Liver (tissue), 3 donors: ENCODE measurements around the gene PLEKHA7.
"Not testable (repeated sequence)": the region's sequence is repeated elsewhere in the genome, so short reads cannot be mapped to it uniquely, and the experiment has no call there.

ENCODE experiments used
- CTCF ChIP-seq: fragments of 150-350 bp; IDR thresholded peaks from 2 replicates; pipeline ENCODE4 v1.5.1; 2017; ENCODE audit warnings: improper control_type of control experiment, low read depth, low read length; ENCODE audit not compliant: missing input control
- JUND ChIP-seq, 2 donors: IDR thresholded peaks; 2 replicates each; pipeline ENCODE4 v1.6.1; 2016; ENCODE audit warnings: antibody characterized with exemption in 2 of 2
- MAX ChIP-seq: IDR thresholded peaks from 2 replicates; pipeline ENCODE4 v1.6.1; 2016; ENCODE audit warnings: antibody characterized with exemption
- SP1 ChIP-seq: IDR thresholded peaks from 2 replicates; pipeline ENCODE4 v1.6.1; 2018; ENCODE audit warnings: antibody characterized with exemption, mild to moderate bottlenecking
- donor health status: healthy.
- donor health status: healthy.

- TF ChIP-seq CTCF; JUND (IDR thresholded peaks at IDR 0.05); SP1; MAX: not testable (repeated sequence)
These were observed 149.8 kb downstream of the PLEKHA7 start for GRCh38 chr11:16864428-16864827.
